NAMALWA (cell line): ENCODE results near the gene NT5DC4.

ENCODE experiments used
- DNase-seq: peaks from one replicate; pipeline ENCODE4 v3.0.0-alpha.2; 2015; ENCODE audit warnings: low spot score

The NT5DC4 gene

GRCh38 chr2:112723547-112723940 is 2.7 kb downstream of the NT5DC4 start:
- no peak for DNase-seq

- DNase-seq, result no peak
Observed at GRCh38 chr2:112723995-112724394, 3.2 kb downstream of the NT5DC4 start.

GRCh38 chr2:112724591-112725525 is 4.0 kb downstream of the NT5DC4 start:
- DNase-seq, result peak; percentile 15

GRCh38 chr2:112725545-112726457 is 5.0 kb downstream of the NT5DC4 start:
- DNase-seq, result peak; percentile 12

GRCh38 chr2:112726487-112727190 is 5.8 kb downstream of the NT5DC4 start:
- peak; percentile 94 for DNase-seq

- DNase-seq, result no peak
Observed at GRCh38 chr2:112727276-112728028, 6.6 kb downstream of the NT5DC4 start.

- no peak for DNase-seq
Observed at GRCh38 chr2:112728029-112728362, 7.2 kb downstream of the NT5DC4 start.

GRCh38 chr2:112728378-112729175 is 7.8 kb downstream of the NT5DC4 start:
- DNase-seq, result no peak

- DNase-seq, result no peak
Observed at GRCh38 chr2:112730216-112730615, 9.4 kb downstream of the NT5DC4 start.

- DNase-seq, result no peak
Observed at GRCh38 chr2:112730791-112731190, 10.0 kb downstream of the NT5DC4 start.

- DNase-seq, result no peak
Observed at GRCh38 chr2:112731479-112731878, 10.7 kb downstream of the NT5DC4 start.

- DNase-seq, result no peak
Observed at GRCh38 chr2:112733456-112733855, 12.6 kb downstream of the NT5DC4 start.

GRCh38 chr2:112733871-112734270 is 13.1 kb downstream of the NT5DC4 start:
- no peak for DNase-seq

GRCh38 chr2:112737542-112738232 is 16.9 kb downstream of the NT5DC4 start:
- no peak for DNase-seq

GRCh38 chr2:112740527-112740926 is 19.7 kb downstream of the NT5DC4 start:
- no peak for DNase-seq

- peak; percentile 83 for DNase-seq
Observed at GRCh38 chr2:112749755-112750559, 29.1 kb downstream of the NT5DC4 start.

GRCh38 chr2:112750560-112750843 is 29.7 kb downstream of the NT5DC4 start:
- DNase-seq, result no peak

- no peak for DNase-seq
Observed at GRCh38 chr2:112751451-112752197, 30.8 kb downstream of the NT5DC4 start.

GRCh38 chr2:112752667-112753066 is 31.8 kb downstream of the NT5DC4 start:
- DNase-seq, result no peak
